Endothelial cell of umbilical vein (primary cell): ENCODE data around the gene PRPF19.

Source experiments
- EZH2 ChIP-seq: IDR thresholded peaks from 2 replicates; pipeline ENCODE4 v1.6.1; 2012; ENCODE audit warnings: borderline replicate concordance, low read depth, mild to moderate bottlenecking, moderate library complexity, low read length, inconsistent platforms; ENCODE audit not compliant: severe bottlenecking
- FOS ChIP-seq: IDR thresholded peaks from 2 replicates; pipeline ENCODE4 v1.6.1; 2011; ENCODE audit warnings: mild to moderate bottlenecking, low read length, moderate library complexity, borderline replicate concordance; ENCODE audit not compliant: insufficient read depth
- GATA2 ChIP-seq: IDR thresholded peaks from 2 replicates; pipeline ENCODE4 v1.7.0; 2011; ENCODE audit warnings: low read depth, mild to moderate bottlenecking, moderate library complexity, mixed read lengths, low read length; ENCODE audit not compliant: insufficient read length, insufficient read depth
- JUN ChIP-seq: IDR thresholded peaks from 2 replicates; pipeline ENCODE4 v1.6.1; 2011; ENCODE audit warnings: borderline replicate concordance, low read depth; ENCODE audit not compliant: insufficient read length, insufficient read depth
- POLR2A ChIP-seq: IDR thresholded peaks from 2 replicates; pipeline ENCODE4 v1.6.1; 2012; ENCODE audit warnings: low read depth, mild to moderate bottlenecking, control low read depth, low read length
- TF ChIP-seq, protein P1 (sequence below), 2 donors: IDR thresholded peaks; 1 replicate in 1 of 2; 2 replicates in 1 of 2; pipeline ENCODE4 v1.5.1; 2011; ENCODE audit warnings: low read length in 2 of 2, mild to moderate bottlenecking in 2 of 2, moderate library complexity in 2 of 2, control low read depth in 1 of 2, inconsistent platforms in 1 of 2, low read depth in 1 of 2; ENCODE audit not compliant: insufficient read depth in 1 of 2; ENCODE audit errors: extremely low read depth in 1 of 2
- TF ChIP-seq, protein P2 (sequence below): IDR thresholded peaks from 2 replicates; pipeline ENCODE4 v1.6.1; 2011; ENCODE audit not compliant: insufficient read depth, insufficient read length

DNA sequence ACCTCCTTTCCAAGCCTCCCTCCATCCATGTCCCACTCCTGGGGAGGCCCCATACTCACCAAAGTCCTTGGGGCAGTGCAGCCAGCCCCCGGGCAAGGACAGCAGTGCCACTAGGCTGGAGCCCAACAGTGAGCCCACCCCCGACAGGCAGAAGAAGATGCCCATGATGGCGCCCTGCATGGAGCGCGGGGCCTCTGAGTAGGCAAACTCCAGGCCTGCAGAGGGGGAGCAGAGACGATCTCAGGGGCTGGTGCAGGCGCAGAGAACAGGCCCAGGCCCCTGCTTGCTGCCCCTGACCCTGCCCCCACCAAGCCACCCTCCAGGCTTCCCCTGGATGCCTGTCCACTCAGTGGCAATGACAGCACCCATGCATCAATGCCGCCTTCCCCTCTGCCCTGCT lies 31.4 kb upstream of the PRPF19 start:
- TF ChIP-seq JUN: no peak
- TF ChIP-seq, protein P1, sequence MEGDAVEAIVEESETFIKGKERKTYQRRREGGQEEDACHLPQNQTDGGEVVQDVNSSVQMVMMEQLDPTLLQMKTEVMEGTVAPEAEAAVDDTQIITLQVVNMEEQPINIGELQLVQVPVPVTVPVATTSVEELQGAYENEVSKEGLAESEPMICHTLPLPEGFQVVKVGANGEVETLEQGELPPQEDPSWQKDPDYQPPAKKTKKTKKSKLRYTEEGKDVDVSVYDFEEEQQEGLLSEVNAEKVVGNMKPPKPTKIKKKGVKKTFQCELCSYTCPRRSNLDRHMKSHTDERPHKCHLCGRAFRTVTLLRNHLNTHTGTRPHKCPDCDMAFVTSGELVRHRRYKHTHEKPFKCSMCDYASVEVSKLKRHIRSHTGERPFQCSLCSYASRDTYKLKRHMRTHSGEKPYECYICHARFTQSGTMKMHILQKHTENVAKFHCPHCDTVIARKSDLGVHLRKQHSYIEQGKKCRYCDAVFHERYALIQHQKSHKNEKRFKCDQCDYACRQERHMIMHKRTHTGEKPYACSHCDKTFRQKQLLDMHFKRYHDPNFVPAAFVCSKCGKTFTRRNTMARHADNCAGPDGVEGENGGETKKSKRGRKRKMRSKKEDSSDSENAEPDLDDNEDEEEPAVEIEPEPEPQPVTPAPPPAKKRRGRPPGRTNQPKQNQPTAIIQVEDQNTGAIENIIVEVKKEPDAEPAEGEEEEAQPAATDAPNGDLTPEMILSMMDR (IDR thresholded peaks at IDR 0.05; ENCODE audit: extremely low read depth in 1 of 2, insufficient read depth in 1 of 2, low read depth in 1 of 2, low read length in 2 of 2): no peak
- TF ChIP-seq EZH2: no peak
- TF ChIP-seq POLR2A: no peak
- TF ChIP-seq, protein P2, sequence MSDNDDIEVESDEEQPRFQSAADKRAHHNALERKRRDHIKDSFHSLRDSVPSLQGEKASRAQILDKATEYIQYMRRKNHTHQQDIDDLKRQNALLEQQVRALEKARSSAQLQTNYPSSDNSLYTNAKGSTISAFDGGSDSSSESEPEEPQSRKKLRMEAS: no peak
- TF ChIP-seq GATA2: no peak
- no peak for TF ChIP-seq FOS
